ENCODE measurements around the gene FLII.

Gene FLII

DNA sequence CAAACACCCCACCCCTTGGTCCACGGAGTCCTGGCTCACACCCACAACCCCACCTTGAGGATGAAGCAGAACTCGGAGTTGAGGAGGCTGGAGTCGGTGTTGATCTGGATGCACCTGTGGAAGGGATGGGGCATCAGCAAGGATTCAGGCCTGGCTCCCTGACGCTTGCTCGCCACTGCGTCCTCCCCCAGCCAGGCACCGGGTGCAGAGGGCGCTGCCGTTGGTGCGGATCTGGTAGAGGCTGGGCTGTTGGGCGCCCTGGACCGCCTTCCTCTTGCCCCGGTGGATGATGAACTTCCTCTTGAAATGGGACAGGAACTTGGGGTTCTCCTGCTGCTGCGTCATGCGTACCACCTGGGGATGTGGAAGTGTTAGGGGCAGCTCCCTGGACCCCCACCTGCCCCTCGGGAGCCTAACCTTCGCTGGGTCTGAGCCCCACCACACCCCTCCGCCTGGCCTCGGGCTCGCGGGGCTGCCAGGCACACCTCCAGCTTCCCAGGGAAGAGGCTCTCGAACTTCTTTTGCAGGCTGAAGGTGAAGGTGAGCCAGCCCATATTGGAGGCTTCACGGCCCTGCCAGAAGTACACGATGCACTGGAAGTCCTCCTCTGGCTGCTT lies 12.3 kb downstream of the FLII start:
- DNase-seq: no peak
- intact Hi-C loops (cut with DNase I): no loop called here

DNA sequence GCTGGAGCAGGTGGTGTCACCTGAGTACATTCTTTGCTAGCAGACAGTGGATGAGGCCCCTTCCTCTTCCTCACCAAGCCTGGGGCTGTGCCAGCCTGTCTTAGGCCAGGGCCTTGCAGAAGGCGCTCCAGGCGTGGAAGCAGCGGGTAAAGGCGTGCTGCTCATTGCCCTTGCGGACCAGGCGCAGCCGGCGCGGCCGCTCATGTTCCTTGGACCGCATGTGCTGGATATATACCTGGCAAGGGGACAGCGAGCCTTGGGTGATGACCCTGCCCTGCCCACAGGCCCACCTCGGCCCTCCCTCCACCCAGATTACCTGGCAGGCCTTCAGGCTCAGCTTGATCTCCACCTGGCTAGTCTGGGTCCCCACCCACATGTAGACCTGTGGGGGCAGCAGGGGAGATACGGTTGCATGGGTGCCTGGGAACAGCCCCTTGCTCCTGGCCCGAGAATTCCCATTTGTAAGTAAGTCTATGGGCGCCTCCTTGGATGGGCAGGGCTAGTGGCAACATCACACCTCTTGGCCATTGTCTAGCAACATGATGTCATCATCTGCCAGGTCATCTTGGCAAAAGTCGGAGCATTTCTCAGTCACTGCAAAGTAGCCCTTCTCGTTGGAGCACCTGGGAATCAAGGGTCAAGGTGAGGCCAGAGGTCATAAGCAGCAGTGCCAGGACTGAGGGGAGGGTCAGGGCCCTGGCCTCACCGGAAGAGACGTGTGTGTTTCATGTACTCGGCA lies 13.3 kb downstream of the FLII start:
- no peak for DNase-seq
- intact Hi-C loops (cut with DNase I): no loop called here

DNA sequence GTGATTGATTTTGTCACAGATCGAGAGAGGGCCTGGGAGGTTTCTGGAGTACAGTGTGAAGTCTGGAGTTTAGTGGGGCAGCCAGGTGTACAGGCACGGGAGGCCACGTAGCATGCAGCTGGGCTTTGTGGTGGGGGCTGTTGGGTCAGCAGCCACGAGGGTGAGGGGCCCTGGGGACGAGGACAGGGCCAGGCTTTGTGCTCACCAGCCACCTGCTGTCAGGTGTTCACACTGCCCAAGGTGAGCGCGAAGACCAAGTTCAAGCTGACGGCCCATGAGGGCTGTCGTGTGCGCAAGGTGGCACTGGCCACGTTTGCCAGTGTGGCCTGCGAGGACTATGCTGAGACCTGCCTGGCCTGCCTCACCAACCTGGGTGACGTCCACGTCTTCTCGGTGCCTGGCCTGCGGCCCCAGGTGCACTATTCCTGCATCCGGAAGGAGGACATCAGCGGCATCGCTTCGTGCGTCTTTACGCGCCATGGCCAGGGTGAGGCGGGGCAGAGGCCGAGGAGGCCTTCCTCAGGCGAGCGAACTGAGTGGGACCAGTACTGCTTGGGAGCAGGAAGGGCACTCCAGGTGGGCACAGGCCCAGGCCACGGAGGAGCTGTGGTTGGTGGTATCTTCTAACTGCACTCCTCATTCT lies 17.2 kb downstream of the FLII start:
- intact Hi-C loops (cut with DNase I): no loop called here
- no peak for DNase-seq

DNA sequence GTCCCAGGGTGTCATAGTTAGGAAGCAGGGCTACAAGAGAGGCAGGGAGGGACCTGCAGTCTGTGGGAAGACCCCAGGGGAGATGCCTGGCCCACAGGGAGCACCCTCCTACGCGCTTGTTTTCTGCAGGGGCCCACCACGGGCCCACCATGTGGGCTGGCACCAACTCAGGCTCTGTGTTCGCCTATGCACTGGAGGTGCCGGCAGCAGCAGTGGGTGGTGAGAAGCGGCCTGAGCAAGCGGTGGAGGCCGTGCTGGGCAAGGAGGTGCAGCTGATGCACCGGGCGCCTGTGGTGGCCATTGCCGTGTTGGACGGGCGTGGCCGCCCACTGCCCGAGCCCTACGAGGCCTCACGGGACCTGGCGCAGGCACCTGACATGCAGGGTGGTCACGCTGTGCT lies 18.1 kb downstream of the FLII start:
- no peak for DNase-seq
- intact Hi-C loops (cut with DNase I): no loop called here

DNA sequence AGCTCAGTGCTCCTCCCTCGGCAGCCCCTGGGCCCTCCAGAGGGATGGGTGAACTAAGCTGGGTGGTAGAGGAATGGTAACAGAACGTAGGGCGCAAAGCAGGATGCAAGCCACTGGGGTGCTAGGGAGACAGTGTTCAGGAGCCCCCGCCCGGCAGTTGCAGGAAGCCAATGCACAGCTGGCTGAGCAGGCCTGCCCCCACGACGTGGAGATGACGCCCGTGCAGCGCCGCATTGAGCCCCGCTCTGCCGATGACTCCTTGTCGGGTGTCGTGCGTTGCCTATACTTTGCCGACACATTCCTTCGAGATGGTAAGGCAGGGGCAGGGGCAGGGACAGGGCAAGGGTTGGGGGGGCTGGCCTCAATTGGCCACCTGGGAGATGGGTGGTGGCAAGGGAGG lies 20.2 kb downstream of the FLII start:
- intact Hi-C loops (cut with DNase I): no loop called here
- DNase-seq: no peak

DNA sequence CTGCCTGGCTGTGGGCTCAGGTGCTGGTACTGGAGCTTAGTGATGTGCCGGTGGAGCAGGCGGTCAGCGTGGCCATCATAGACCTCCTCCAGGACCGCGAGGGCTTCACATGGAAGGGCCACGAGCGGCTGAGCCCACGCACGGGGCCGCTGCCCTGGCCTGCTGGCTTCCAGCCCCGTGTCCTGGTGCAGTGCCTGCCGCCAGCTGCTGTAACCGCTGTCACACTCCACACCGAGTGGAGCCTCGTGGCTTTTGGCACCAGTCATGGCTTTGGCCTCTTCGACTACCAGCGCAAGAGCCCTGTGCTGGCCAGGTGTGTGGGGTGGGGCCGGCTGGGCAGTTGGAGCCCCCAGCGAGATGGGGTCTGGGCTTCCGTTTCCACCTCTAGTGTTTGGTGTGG lies 21.1 kb downstream of the FLII start:
- DNase-seq: no peak
- intact Hi-C loops (cut with DNase I): no loop called here

DNA sequence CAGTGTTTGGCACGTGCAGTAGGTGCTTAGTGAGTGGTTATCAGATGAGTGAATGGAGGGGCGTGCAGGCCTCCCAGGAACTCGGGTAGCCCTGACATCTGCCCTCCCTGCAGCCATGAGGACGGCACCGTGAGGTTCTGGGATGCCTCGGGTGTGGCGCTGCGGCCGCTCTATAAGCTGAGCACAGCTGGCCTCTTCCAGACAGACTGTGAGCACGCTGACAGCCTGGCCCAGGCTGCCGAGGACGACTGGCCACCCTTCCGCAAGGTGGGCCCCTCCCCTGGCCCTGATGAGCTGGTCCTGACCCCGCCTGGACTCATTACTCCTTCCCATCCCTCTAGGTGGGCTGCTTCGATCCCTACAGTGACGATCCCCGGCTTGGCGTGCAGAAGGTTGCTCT lies 22.0 kb downstream of the FLII start:
- intact Hi-C loops (cut with DNase I): no loop called here
- DNase-seq: no peak

DNA sequence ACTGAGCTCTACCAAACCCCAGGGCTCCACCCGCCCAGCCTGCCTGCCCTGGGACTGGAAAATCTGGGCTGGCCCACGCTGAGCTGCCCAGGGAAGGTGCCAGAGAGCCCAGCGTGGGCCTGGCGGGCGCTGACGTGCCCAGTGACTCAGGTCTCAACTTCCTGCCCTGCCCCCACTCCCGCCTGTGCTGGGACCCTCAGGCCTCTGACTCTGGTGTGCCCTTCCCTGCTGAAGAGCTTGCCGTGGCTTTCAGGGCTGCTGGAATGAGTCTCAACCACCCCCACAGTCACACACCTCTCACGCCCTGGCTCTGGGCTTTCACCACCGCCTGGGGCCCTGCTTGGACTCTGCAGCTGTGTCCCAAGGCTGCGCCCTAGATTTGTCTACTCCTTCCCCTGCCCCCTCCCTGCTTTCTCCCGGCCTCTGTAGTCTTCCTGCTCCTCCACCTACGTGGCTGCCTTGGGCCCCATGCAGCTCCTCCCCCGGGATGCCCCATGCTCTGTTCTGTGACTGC lies 22.7 kb downstream of the FLII start:
- no peak for DNase-seq
- intact Hi-C loops (cut with DNase I): no loop called here

DNA sequence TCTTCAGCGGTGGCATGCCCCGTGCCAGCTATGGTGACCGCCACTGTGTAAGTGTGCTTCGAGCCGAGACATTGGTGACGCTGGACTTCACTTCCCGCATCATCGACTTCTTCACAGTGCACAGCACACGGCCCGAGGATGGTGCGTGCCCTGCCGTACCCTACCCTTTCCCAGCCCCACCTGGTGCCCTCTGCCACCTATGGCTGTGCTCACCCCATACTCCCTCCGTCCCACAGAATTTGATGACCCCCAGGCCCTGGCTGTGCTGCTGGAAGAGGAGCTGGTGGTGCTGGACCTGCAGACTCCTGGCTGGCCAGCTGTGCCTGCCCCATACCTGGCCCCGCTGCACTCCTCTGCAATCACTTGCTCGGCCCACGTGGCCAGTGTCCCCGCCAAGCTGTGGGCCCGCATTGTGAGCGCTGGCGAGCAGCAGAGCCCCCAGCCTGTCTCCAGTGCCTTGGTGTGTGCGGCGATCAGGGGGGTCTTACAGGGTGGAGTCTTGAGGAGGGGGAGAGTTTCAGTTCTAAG lies 23.6 kb downstream of the FLII start:
- no peak for DNase-seq
- intact Hi-C loops (cut with DNase I): no loop called here

DNA sequence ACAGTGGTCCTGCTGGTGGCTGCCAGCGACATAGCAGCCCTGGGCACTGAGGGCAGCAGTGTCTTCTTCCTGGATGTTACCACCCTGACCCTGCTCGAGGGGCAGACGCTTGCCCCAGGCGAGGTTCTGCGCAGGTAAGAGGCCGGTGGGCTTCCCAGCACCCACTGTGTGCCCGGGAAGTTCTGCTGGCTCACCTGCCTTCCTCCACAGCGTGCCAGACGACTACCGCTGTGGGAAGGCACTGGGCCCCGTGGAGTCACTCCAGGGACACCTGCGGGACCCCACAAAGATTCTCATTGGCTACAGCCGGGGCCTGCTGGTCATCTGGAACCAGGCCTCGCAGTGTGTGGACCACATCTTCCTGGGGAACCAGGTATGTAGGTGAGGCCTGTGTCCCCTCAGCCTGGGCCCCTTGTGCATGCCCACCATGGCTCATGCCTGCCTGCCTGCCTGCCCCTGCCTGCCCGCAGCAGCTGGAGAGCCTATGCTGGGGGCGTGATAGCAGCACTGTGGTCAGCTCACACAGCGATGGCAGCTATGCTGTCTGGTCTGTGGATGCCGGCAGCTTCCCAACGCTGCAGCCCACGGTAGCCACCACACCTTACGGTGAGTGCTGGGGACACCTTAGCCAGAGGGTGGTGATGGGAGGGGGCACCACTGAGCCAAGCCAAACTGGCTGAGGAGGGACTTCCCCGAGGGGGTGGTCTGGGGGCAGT lies 24.6 kb downstream of the FLII start:
- intact Hi-C loops (cut with DNase I): no loop called here
- no peak for DNase-seq

DNA sequence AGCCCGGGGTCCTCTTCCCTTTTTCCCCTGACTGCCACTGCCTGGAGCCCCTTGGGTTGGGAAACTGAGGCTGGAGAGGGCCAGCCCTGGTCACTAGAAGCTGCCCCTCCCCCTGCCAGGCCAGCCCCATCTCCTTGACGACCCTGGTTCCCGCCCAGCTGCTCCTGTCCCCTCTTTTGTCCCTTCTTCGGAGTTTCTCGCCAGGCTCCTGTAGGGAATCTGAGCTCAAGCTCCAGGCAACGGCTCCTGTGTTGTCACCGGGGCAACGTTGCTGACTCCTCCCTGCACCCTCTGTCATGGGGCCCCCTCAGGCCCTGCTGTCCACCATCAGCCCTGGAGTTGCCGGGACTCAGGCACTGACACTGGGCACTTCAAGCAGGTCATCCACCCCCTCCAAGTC lies 27.4 kb downstream of the FLII start:
- intact Hi-C loops (cut with DNase I): no loop called here
- DNase-seq: no peak

DNA sequence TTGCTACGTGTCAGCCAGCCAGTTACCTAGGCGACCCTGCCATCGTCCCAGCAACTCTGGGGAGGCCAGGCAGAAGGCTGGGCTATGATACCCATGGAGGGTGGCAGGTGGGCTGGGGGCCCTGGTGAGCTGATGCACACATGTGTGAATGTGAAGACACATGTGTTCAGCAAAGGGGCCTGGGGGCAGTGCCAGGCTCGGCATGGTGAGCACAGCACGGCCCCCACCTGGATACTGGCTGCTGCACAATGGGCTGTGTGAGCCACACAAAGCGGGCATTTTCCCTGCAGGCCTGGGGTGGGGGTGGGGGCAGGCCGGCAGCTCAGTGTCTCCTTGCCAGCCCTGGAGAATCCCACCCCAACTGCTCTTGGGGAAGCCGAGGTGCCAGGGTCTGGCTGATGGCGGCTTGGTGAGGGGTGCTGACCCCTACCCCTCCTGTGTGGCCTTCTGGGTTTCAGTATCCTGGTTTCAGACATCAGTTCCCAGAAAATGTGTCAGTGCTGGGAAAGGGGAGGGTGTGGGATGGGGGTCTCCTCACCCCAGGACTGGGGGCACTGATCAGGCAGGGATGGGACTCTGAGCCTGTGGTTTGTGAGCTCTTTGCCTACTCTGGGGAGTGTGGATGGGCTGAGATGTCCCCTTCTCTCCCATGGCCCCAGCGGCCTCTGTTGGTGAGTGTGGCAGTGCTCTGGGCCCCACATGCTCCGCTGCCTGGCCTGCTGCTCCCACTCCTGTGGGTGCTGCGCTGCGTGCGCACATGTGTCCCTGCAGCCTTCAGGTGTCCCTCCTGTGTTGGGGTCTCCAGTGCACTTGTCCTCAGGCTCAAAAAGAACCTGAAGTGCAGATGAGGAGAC lies 28.0 kb downstream of the FLII start:
- peak; percentile 54 to 97 (median 77) for DNase-seq
- intact Hi-C loops (cut with DNase I): no loop called here

DNA sequence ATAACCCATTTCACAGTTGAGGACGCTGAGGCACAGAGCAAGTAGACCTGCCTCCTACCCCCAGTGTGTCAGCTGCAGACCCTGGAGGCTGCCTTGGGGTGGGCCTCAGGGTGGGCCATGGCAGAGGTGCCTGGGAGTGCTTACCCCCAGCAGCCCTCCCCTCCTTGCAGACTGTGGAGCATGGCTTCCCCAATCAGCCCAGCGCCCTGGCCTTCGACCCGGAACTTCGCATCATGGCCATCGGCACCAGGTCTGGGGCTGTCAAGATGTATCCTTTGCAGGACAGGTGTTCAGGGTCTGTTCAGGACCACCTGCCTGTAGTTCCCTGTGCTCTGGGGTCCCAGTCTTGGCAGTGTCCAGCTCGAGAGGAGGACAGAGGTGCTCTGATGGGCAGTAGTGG lies 28.8 kb downstream of the FLII start:
- no peak for DNase-seq

DNA sequence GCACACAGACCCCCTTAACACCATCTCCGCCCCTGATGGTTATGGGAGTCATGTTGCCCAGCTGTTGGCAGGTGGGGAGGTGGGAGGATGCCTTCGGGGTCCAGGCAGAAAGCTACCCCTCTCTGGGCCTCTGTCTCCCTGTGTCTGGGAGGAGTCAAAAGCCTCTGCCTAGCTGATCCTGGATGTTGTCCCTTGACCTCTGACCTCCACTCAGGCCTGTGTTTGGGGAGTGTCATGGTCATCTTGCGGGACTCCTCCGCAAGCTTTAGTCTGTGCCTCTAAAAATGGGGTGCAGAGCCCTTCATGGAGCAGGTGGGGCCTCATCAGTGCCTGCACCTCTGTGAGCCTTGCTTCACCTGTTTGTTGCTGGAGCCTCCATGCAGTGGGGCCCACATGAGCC lies 29.3 kb downstream of the FLII start:
- DNase-seq: no peak
- intact Hi-C loops (cut with DNase I): loop anchor here (5.0 to 10.0 kb wide), 2 partner anchors 33 to 86 kb away; partner anchors contain the start of genes MIEF2, SMCR8 and TOP3A

More for the DNA sequence above, 28.8 kb downstream of the FLII start:
- intact Hi-C loops (cut with DNase I): loop anchor here (5.0 to 10.0 kb wide), 2 partner anchors 33 to 85 kb away; partner anchors contain the start of genes MIEF2, SMCR8 and TOP3A

DNA sequence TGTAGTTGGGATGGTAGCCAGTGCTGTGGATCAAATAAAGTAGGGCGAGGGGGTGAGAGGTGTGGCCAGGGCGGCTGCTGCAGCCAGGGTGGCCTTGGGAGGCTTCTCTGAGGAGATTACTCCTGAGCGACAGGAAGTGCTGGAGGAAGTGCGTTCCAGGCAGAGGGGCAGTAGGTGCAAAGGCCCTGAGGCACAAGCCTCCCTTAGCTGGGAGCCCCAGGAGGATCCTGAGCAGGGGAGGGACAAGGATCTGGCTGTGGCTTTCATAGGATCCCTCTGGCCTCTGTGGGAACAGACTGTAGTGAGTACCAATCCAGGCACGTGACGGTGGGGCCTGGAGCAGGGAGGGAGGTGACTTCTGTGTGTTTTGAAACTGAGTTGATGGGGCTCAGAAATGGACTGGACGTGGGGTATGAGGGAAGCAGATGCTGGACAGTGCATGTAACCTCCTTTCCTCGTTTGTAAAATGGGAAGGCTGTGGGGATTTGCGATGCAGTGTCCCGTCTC lies 30.3 kb downstream of the FLII start:
- intact Hi-C loops (cut with DNase I): loop anchor here (5.0 to 10.0 kb wide), 2 partner anchors 34 to 87 kb away; partner anchors contain the start of genes MIEF2, SMCR8 and TOP3A
- DNase-seq: no peak

DNA sequence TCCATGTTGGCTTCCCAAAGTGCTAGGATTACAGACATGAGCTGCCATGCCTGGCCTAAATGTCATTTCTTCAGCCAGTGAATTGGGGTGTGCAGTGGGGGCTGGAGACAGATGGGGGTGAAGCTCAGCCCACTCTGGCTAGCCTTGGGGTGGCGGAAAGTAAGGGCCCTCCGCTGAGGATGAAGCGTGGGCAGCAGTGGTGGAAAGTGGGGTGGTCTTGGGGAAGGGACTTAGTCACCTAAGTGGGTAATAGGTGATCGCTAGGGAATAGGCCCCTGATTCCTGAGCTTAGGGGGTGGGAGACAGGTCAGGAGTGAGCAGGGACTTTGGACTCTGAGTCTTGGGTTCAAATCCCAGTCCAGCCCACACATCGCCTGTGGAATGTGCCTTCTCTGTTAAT lies 30.9 kb downstream of the FLII start:
- peak in 1 of 10 donors; percentile 57 for DNase-seq
- intact Hi-C loops (cut with DNase I): loop anchor here (5.0 to 10.0 kb wide), 2 partner anchors 35 to 87 kb away; partner anchors contain the start of genes MIEF2, SMCR8 and TOP3A

DNA sequence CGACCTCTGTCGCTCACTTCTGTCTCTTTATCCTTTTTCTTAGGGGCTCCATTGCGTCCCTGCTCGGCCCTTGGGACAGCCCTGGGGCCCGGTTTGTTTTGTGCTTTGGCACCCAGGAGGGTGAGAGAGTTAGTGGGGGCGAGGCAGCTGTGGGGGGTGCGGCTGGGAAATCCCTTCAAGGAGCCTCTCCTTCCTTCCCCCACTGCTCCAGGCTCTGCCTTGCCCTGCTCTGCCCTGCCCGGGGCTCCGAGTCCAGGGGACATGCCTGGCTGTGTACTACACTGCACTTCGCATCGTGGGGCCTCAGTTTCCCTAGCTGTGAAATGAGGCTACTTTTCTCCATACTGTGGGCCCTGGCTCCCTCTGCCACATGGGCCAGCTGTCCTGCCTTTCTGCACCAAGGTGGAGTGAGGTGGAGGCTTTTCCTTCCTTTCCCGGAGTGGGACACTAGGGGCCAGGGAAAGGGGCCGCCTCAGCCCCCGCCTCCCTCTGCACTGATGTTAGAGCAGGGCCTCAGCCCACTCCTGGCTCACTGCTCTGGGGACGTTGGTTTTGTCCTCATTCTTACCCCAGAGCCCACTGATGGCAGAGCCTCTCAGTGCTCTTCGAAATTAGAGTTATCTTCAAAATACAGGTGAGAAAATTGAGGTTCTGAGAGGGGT lies 32.1 kb downstream of the FLII start:
- intact Hi-C loops (cut with DNase I): loop anchor here (5.0 to 10.0 kb wide), 2 partner anchors 36 to 88 kb away; partner anchors contain the start of genes MIEF2, SMCR8 and TOP3A

DNA sequence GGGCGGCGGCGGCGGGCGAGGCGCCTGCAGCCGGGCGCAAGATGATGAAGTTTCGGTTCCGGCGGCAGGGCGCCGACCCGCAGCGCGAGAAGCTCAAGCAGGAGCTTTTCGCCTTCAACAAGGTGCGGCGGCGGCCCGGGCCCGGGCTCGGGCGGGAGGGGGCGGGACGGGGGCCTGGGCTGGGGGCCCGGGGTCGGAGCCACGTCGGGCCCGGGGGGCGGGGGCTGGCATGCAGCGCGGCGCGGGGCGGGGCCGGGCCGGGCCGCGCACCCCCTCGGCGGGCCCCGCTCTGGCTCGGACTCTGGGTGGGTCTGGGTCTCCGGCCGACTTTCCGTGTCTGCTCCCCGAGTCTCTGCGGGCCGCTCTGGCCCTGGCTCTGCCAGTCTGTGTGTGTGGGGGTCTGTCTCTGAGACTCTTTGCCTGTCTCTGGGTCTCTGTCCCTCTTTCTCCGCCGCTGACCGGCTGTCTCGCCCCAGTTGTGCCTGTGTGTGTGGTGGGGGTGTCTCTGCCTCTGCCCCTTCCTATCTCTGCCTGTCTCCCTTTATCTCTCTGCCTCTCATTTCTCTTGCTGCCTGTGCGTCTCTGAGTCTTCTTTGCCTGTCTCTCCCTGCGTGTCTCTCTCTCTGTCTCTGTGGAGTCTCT lies 32.8 kb downstream of the FLII start:
- intact Hi-C loops (cut with DNase I): loop anchor here (5.0 to 10.0 kb wide), 2 partner anchors 37 to 89 kb away; partner anchors contain the start of genes MIEF2, SMCR8 and TOP3A
- peak in 2 of 10 donors; percentile 42 to 87 for DNase-seq

More for the DNA sequence above, 32.1 kb downstream of the FLII start:
- DNase-seq: peak in 1 of 10 donors; percentile 80

All from posterior cingulate gyrus (tissue), 11 donors.